H1 (cell line): ENCODE measurements around the gene ARPP19. TPM values are rescaled to one million over a fixed set of nuclear protein-coding genes. Genes with fewer than 3 reads are reported as not detected.

ENCODE experiments used
- CTCF ChIA-PET: fragments of 300-600 bp; sonication (Branson Sonifier 250); formaldehyde crosslinking; loops from one replicate; lab custom pipeline; 2021; ENCODE audit not compliant: partially characterized antibody; lab: Charles Lee
- POLR2A ChIA-PET: fragments of 300-600 bp; sonication (Branson Sonifier 250); formaldehyde crosslinking; loops from one replicate; lab custom pipeline; 2021; ENCODE audit warnings: inconsistent platforms; ENCODE audit not compliant: partially characterized antibody; lab: Charles Lee
- DNase-seq, 2 experiments: peaks; one replicate each; pipeline versions ENCODE4 v3.0.0 to v3.0.0-alpha.2; 2010 to 2022; ENCODE audit warnings: low spot score in 2 of 2, low read depth in 1 of 2, mixed read lengths in 1 of 2
- FAIRE-seq: peaks from 2 replicates; lab custom pipeline; 2011; peaks lifted over from hg19 to GRCh38; lab: Jason Lieb, UNC
- H2AFZ ChIP-seq: 2 replicates; pipeline ENCODE4 v1.8.1; 2012; ENCODE audit warnings: low read length, inconsistent platforms
- H2AK5ac ChIP-seq: 2 replicates; pipeline ENCODE4 v1.6.1; 2013; ENCODE audit warnings: low read depth, low read length
- H2BK120ac ChIP-seq: replicated peaks from 2 replicates; pipeline ENCODE3; 2013; ENCODE audit warnings: low read depth, low read length, inconsistent platforms
- H2BK12ac ChIP-seq: 2 replicates; pipeline ENCODE4 v1.6.1; 2013; ENCODE audit warnings: low read depth, low read length
- H2BK15ac ChIP-seq: 2 replicates; pipeline ENCODE4 v1.6.1; 2013; ENCODE audit warnings: low read length
- H2BK20ac ChIP-seq: 2 replicates; pipeline ENCODE4 v1.6.1; 2013; ENCODE audit warnings: low read length
- H2BK5ac ChIP-seq: 2 replicates; pipeline ENCODE4 v1.6.1; 2013; ENCODE audit warnings: low read depth, low read length
- H3K14ac ChIP-seq: 2 replicates; pipeline ENCODE4 v1.6.1; 2013; ENCODE audit warnings: inconsistent platforms; ENCODE audit not compliant: insufficient read length
- H3K18ac ChIP-seq: 2 replicates; pipeline ENCODE4 v1.6.1; 2013; ENCODE audit warnings: low read length; ENCODE audit errors: extremely low read depth
- H3K23ac ChIP-seq: 2 replicates; pipeline ENCODE4 v1.6.1; 2013; ENCODE audit warnings: inconsistent platforms; ENCODE audit not compliant: insufficient read length
- H3K23me2 ChIP-seq: 2 replicates; pipeline ENCODE4 v1.6.1; 2013; ENCODE audit warnings: low read depth, low read length
- H3K27ac ChIP-seq: 2 replicates; pipeline ENCODE4 v1.6.1; 2011; ENCODE audit warnings: low read depth, low read length, inconsistent platforms
- H3K27me3 ChIP-seq, 4 experiments: replicated peaks in 1 of 4; 1 replicate in 1 of 4; 2 replicates in 3 of 4; pipeline versions ENCODE4 v1.6.1 to v1.8.1; 2011 to 2013; ENCODE audit warnings: low read length in 3 of 4, mild to moderate bottlenecking in 3 of 4, inconsistent platforms in 2 of 4, mixed read lengths in 2 of 4, moderate library complexity in 1 of 4; ENCODE audit not compliant: control insufficient read depth in 3 of 4, insufficient read depth in 3 of 4; ENCODE audit errors: extremely low read depth in 1 of 4
- H3K36me3 ChIP-seq, 4 experiments: 2 replicates each; pipeline versions ENCODE4 v1.6.1 to v1.8.1; 2011 to 2013; ENCODE audit warnings: mild to moderate bottlenecking in 4 of 4, low read length in 3 of 4, moderate library complexity in 2 of 4, control low read depth in 1 of 4, inconsistent platforms in 1 of 4; ENCODE audit not compliant: insufficient read depth in 4 of 4, control insufficient read depth in 2 of 4
- H3K4ac ChIP-seq: replicated peaks from 2 replicates; pipeline ENCODE3; 2013; ENCODE audit warnings: low read length, low read depth, mixed read lengths, inconsistent platforms; ENCODE audit not compliant: insufficient read length
- H3K4me1 ChIP-seq, 4 experiments: replicated peaks in 1 of 4; 1 replicate in 1 of 4; 2 replicates in 3 of 4; pipeline versions ENCODE4 v1.6.1 to v1.8.1; 2011 to 2013; ENCODE audit warnings: low read length in 3 of 4, inconsistent platforms in 2 of 4, mixed read lengths in 1 of 4; ENCODE audit not compliant: insufficient read depth in 4 of 4, control insufficient read depth in 3 of 4
- H3K4me2 ChIP-seq, 2 experiments: 2 replicates each; pipeline versions ENCODE4 v1.6.1 to v1.8.1; 2011 to 2013; ENCODE audit warnings: low read depth in 2 of 2, low read length in 2 of 2, control low read depth in 1 of 2, inconsistent platforms in 1 of 2, mild to moderate bottlenecking in 1 of 2; ENCODE audit not compliant: insufficient read depth in 1 of 2
- H3K4me3 ChIP-seq, 4 experiments: fragments of 200-600, 300-600 bp in 1 of 4; sonication (generic), shearing (Covaris generic), sonication (Bioruptor Twin) in 1 of 4; 2 replicates each; pipeline versions ENCODE4 v1.5.1 to v1.8.1; 2011 to 2016; ENCODE audit warnings: low read length in 4 of 4, low read depth in 3 of 4, control low read depth in 2 of 4, inconsistent platforms in 2 of 4, mild to moderate bottlenecking in 2 of 4, mixed read lengths in 1 of 4, moderate library complexity in 1 of 4; ENCODE audit not compliant: insufficient read depth in 2 of 4; ENCODE audit errors: extremely low read depth in 1 of 4
- H3K56ac ChIP-seq: replicated peaks from 2 replicates; pipeline ENCODE3; 2013; ENCODE audit warnings: low read depth, mild to moderate bottlenecking, mixed read lengths, low read length, inconsistent platforms; ENCODE audit not compliant: insufficient read length
- H3K79me1 ChIP-seq: 2 replicates; pipeline ENCODE4 v1.6.1; 2013; ENCODE audit warnings: low read depth, low read length, control low read depth
- H3K79me2 ChIP-seq, 2 experiments: 2 replicates each; pipeline versions ENCODE4 v1.6.1 to v1.8.1; 2012 to 2013; ENCODE audit warnings: low read length in 2 of 2, mild to moderate bottlenecking in 2 of 2, inconsistent platforms in 1 of 2; ENCODE audit not compliant: insufficient read depth in 2 of 2, control insufficient read depth in 1 of 2
- H3K9ac ChIP-seq, 4 experiments: replicated peaks in 1 of 4; 1 replicate in 1 of 4; 2 replicates in 3 of 4; pipeline versions ENCODE4 v1.6.1 to v1.8.1; 2011 to 2013; ENCODE audit warnings: low read depth in 3 of 4, low read length in 3 of 4, control low read depth in 2 of 4, mild to moderate bottlenecking in 2 of 4, moderate library complexity in 2 of 4, inconsistent platforms in 1 of 4; ENCODE audit errors: extremely low read depth in 1 of 4
- H3K9me3 ChIP-seq, 2 experiments: 2 replicates each; pipeline versions ENCODE4 v1.6.1 to v1.8.1; 2012 to 2013; ENCODE audit warnings: mild to moderate bottlenecking in 2 of 2, moderate library complexity in 2 of 2, control low read depth in 1 of 2, inconsistent platforms in 1 of 2, low read depth in 1 of 2, low read length in 1 of 2, mixed read lengths in 1 of 2; ENCODE audit not compliant: insufficient read depth in 2 of 2
- H4K20me1 ChIP-seq, 2 experiments: replicated peaks in 1 of 2; 2 replicates each; pipeline versions ENCODE3 to v1.8.1; 2011 to 2013; ENCODE audit warnings: inconsistent platforms in 2 of 2, low read length in 2 of 2, mild to moderate bottlenecking in 1 of 2; ENCODE audit not compliant: insufficient read depth in 2 of 2, control insufficient read depth in 1 of 2
- H4K5ac ChIP-seq: 2 replicates; pipeline ENCODE4 v1.6.1; 2013; ENCODE audit warnings: low read length, low read depth, mixed read lengths, inconsistent platforms; ENCODE audit not compliant: insufficient read length
- H4K8ac ChIP-seq: 2 replicates; pipeline ENCODE4 v1.8.0; 2013; ENCODE audit warnings: mild to moderate bottlenecking, moderate library complexity, low read length, inconsistent platforms; ENCODE audit not compliant: insufficient read depth; ENCODE audit errors: extremely low read depth
- H4K91ac ChIP-seq: replicated peaks from 2 replicates; pipeline ENCODE3; 2013; ENCODE audit warnings: low read length, mixed read lengths, inconsistent platforms; ENCODE audit not compliant: insufficient read length
- EGR1 ChIP-seq: IDR thresholded peaks from 2 replicates; pipeline ENCODE4 v1.6.1; 2011; ENCODE audit warnings: low read depth, low read length, borderline replicate concordance
- RAD21 ChIP-seq, 2 experiments: IDR thresholded peaks in 1 of 2; conservative IDR thresholded peaks in 1 of 2; 2 replicates each; pipeline ENCODE4 v1.6.1; 2011; ENCODE audit warnings: low read depth in 2 of 2, low read length in 2 of 2, improper control_type of control experiment in 1 of 2, inconsistent platforms in 1 of 2, mild to moderate bottlenecking in 1 of 2, moderate library complexity in 1 of 2
- SP2 ChIP-seq: IDR thresholded peaks from 2 replicates; pipeline ENCODE4 v1.6.1; 2012; ENCODE audit warnings: mild to moderate bottlenecking, low read length, inconsistent platforms
- WGBS, 2 experiments: shearing (Covaris generic) in 1 of 2; methylation state at CpG; one replicate each; pipeline versions ENCODE4 v1.1.6 to v1.1.7; 2013 to 2015; ENCODE audit warnings: low lambda C conversion rate in 2 of 2, mixed read lengths in 2 of 2, inconsistent platforms in 1 of 2, low coverage in 1 of 2, missing lambda C conversion rate in 1 of 2; ENCODE audit not compliant: insufficient replicate concordance in 2 of 2, insufficient coverage in 1 of 2, insufficient read length in 1 of 2; ENCODE audit errors: extremely low coverage in 1 of 2, missing lambda C conversion rate in 1 of 2; 5-methylcytosine and 5-hydroxymethylcytosine counted together
- polyA plus RNA-seq, 7 experiments: library from polyadenylated mRNA; depleted of rRNA in 3 of 7; stranded (reverse) in 5 of 7; unstranded in 2 of 7; fragments of >200 nt in 5 of 7; fragments of 200-250 nt in 2 of 7; gene quantifications; 1 replicate in 5 of 7; 2 replicates in 1 of 7; 4 replicates in 1 of 7; pipeline versions ENCODE4 v1.2.1 to v1.2.3, GENCODE V29; 2011 to 2013; ENCODE audit warnings: missing spikeins in 2 of 7, mixed read lengths in 2 of 7
- total RNA-seq: library from RNA; stranded (reverse); fragmentation: NEBNext Ultra II Directional; extraction: Animal tissue kit (Norgen Biotek cat#: 25700); gene quantifications from 2 replicates; pipeline ENCODE4 v1.2.1, GENCODE V29; 2021

ARPP19 gene
- total and polyA plus RNA-seq, 2 of the 8 experiments (the other 6 are each of a cell fraction or from before 2014, with no cell fraction given) = 81.9 to 274 TPM

- no peak overlapping the region for H2BK120ac ChIP-seq
- no peak overlapping the region for H3K4me3 ChIP-seq
- no peak overlapping the region for H3K56ac ChIP-seq
- no peak overlapping the region for H3K4ac ChIP-seq
- no peak for DNase-seq
- no peaks in the 10 kb centered on the region; the same call in 1 of the 2 replicates for H3K79me1 ChIP-seq
- no peak overlapping the region for H2BK20ac ChIP-seq
- no peak overlapping the region for H2AFZ ChIP-seq
- H4K20me1 ChIP-seq = peaks cover 0 to 2% of the 10 kb centered on the region in 2 experiments
- no peak overlapping the region for H3K27ac ChIP-seq
- no peak overlapping the region for H3K4me2 ChIP-seq
- no peak overlapping the region for H2BK5ac ChIP-seq
- peaks cover 4% of the 10 kb centered on the region; the same call in 1 of the 2 replicates for H3K23me2 ChIP-seq
- no peak overlapping the region for H3K14ac ChIP-seq
- peaks cover 4 to 52% of the 10 kb centered on the region in 2 experiments; a peak in 3 of 4 replicates for H3K79me2 ChIP-seq
- 83% methylated on average over 3 of the region's 3 CpGs; no CpG with 5 or more reads in 1 of the 2 experiments for WGBS, 2 experiments
- H4K91ac ChIP-seq = no peak overlapping the region
- peaks cover 0 to 7% (median 4%) of the 10 kb centered on the region in 4 experiments; a peak in 4 of 7 replicates for H3K27me3 ChIP-seq
- H2BK15ac ChIP-seq = no peak overlapping the region
- ChIA-PET CTCF (interaction anchor here (1.0 to 1.9 kb wide), 4 partner anchors 12 to 296 kb away, joined by 3 to 6 read pairs (median 4); no protein-coding TSS in a partner anchor), POLR2A (no interaction called here)
- no peaks in the 10 kb centered on the region for H3K36me3 ChIP-seq
- no peaks in the 10 kb centered on the region for H3K9me3 ChIP-seq
- no peak overlapping the region for H3K18ac ChIP-seq
- H4K8ac ChIP-seq = no peak overlapping the region
- peaks cover 0 to 4% (median 3%) of the 10 kb centered on the region in 4 experiments; a peak in 4 of 7 replicates for H3K4me1 ChIP-seq
- no peak overlapping the region for H4K5ac ChIP-seq
- H2AK5ac ChIP-seq = no peak overlapping the region
- H3K23ac ChIP-seq = no peak overlapping the region
- TF ChIP-seq EGR1 (no peak), RAD21 (IDR thresholded peaks at IDR 0.05 in 1 of 2, conservative IDR thresholded peaks at IDR 0.05 in 1 of 2; ENCODE audit: low read depth in 2 of 2, low read length in 2 of 2) (no peak), SP2 (no peak)
- TF ChIP-seq, all 59 proteins: peak for 0
- no peak overlapping the region for H2BK12ac ChIP-seq
- no peak for FAIRE-seq
- H3K9ac ChIP-seq = no peak overlapping the region
Observed at GRCh38 chr15:52523192-52523591, 45.6 kb downstream of the ARPP19 start.
